Left lung (tissue), 10 donors: ENCODE measurements around the gene RBBP5. TPM values are rescaled to one million over a fixed set of nuclear protein-coding genes. Genes with fewer than 3 reads are reported as not detected.
"Not testable (repeated sequence)": the region's sequence is repeated elsewhere in the genome, so short reads cannot be mapped to it uniquely, and the experiment has no call there.

Source experiments
- ATAC-seq: fragments of 200-7000 bp; cut with Tn5 transposase; one replicate; pipeline ENCODE4 v1.9.1; 2020; ENCODE audit warnings: moderate library complexity
- DNase-seq, 4 donors: peaks; one replicate each; pipeline ENCODE4 v3.0.0-alpha.2; 2013 to 2020
- H3K27ac ChIP-seq, 2 donors: fragments of 200-600 bp; sonication (generic) in 1 of 2; one replicate each; pipeline versions ENCODE4 v1.5.0 to v1.8.0; 2020 to 2021
- H3K27me3 ChIP-seq, 2 donors: fragments of 200-600 bp; sonication (generic) in 1 of 2; one replicate each; pipeline versions ENCODE4 v1.5.0 to v1.8.0; 2020 to 2021
- H3K36me3 ChIP-seq, 2 donors: fragments of 200-600 bp; sonication (generic) in 1 of 2; one replicate each; pipeline versions ENCODE4 v1.5.0 to v1.8.0; 2020 to 2021
- H3K4me1 ChIP-seq, 2 donors: fragments of 200-600 bp; one replicate each; pipeline ENCODE4 v1.8.0; 2021
- H3K4me3 ChIP-seq, 2 donors: fragments of 200-600 bp; sonication (generic) in 1 of 2; one replicate each; pipeline versions ENCODE4 v1.5.0 to v1.8.0; 2020 to 2021; ENCODE audit warnings: mild to moderate bottlenecking in 1 of 2
- H3K9me3 ChIP-seq, 2 donors: fragments of 200-600 bp; sonication (generic) in 1 of 2; one replicate each; pipeline versions ENCODE4 v1.5.0 to v1.8.0; 2020 to 2021
- intact Hi-C, 2 donors: fragments of 100-400 bp; cut with DNase I; formaldehyde crosslinking; loops; one replicate each; pipeline versions ENCODE4 v1.11.2 to v1.14.2; 2022
- polyA plus RNA-seq, 6 donors: library from polyadenylated mRNA; unstranded; fragments of 120-200 nt; gene quantifications; one replicate each; pipeline ENCODE4 v1.2.1, GENCODE V29; 2013; ENCODE audit not compliant: insufficient read length in 6 of 6
- total RNA-seq, 2 donors: library from RNA; stranded (reverse); fragmentation: NEBNext Ultra II Directional; extraction: Animal tissue kit (Norgen Biotek cat#: 25700); gene quantifications; one replicate each; pipeline ENCODE4 v1.2.1, GENCODE V29; 2021
- TF ChIP-seq, protein P1 (sequence below), 2 donors: fragments of 200-600 bp; sonication (generic) in 1 of 2; IDR thresholded peaks; one replicate each; pipeline versions ENCODE4 v1.5.0 to v1.8.0; 2021; ENCODE audit warnings: antibody characterized with exemption in 2 of 2
- donor health status: DM: no; HTN: yes; CAD: no.
- donor health status: DM: no; HTN: no; CAD: no.

Gene RBBP5
- total and polyA plus RNA-seq, 8 donors, result 14.9 to 21.3 (median 20.2) TPM

DNA sequence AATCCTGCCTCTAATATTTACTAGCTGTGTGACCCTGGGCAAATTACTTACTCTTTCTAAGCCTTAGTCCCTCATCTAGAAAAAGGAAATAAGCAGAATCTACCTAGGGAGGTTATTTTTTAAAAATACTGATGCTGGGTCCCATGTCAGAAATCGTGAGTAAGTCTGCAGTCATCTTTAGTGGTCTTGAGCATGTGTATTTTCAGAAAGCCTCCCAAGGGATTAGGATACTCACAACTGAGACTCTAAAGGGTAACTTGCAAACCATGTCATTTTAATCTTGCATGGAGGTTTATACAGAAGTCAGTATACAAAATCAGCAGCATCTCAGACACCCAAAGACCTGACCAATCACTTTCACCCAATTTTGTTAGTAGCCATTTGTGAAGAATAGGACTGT is 46.5 kb upstream of the RBBP5 start:
- no peaks in the 10 kb centered on the region for H3K4me1 ChIP-seq
- no peak overlapping the region for H3K4me3 ChIP-seq
- intact Hi-C loops, result no loop called here
- no peak overlapping the region for H3K27ac ChIP-seq
- DNase-seq (no peak), ATAC-seq (no peak)
- peaks cover 0 to 66% of the 10 kb centered on the region in 2 donors for H3K36me3 ChIP-seq
- H3K9me3 ChIP-seq, result no peaks in the 10 kb centered on the region
- no peaks in the 10 kb centered on the region for H3K27me3 ChIP-seq
- TF ChIP-seq, protein P1, sequence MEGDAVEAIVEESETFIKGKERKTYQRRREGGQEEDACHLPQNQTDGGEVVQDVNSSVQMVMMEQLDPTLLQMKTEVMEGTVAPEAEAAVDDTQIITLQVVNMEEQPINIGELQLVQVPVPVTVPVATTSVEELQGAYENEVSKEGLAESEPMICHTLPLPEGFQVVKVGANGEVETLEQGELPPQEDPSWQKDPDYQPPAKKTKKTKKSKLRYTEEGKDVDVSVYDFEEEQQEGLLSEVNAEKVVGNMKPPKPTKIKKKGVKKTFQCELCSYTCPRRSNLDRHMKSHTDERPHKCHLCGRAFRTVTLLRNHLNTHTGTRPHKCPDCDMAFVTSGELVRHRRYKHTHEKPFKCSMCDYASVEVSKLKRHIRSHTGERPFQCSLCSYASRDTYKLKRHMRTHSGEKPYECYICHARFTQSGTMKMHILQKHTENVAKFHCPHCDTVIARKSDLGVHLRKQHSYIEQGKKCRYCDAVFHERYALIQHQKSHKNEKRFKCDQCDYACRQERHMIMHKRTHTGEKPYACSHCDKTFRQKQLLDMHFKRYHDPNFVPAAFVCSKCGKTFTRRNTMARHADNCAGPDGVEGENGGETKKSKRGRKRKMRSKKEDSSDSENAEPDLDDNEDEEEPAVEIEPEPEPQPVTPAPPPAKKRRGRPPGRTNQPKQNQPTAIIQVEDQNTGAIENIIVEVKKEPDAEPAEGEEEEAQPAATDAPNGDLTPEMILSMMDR (IDR thresholded peaks at IDR 0.05), result no peak

DNA sequence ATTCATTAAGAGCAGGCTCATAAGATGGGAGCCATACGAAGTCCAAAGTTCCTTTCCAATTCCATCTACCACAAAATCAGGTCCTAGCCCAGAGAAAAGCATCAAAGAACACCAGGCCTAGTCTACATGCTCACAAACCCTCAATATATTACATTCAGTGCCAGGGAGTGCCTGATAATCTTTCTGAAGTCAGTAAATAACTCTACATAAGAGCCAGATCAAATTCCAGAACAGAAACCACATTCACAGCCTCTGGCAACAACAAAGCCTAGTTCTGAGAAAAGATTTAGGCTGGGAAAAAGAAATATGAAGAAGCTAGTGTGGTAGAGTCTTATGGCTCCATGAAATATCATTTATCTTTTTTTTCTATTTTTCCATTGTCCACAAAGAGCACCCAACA is 40.5 kb upstream of the RBBP5 start:
- Histone ChIP-seq H3K4me3 (no peak overlapping the region), H3K36me3 (peaks cover 0 to 98% of the 10 kb centered on the region in 2 donors)
- TF ChIP-seq, protein P1 (IDR thresholded peaks at IDR 0.05), result no peak

DNA sequence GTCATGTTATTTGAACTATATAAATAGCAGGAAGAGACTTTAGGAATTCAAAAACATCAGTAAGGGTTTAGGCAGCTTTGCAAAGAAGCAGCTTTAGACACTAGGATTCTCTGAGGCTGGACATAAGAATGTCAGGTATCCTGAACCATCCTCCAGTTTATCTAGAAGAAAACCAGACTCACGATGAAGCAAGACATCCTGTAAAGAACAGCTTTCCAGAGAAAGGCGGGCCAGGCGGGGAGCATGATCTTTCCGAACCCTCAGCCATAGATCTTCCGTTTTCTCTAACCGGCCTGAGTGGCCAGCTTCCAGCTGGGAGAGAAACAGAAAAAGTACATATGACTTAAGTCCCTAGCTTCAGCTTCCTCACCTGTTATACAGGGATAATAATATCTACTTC is 39.3 kb upstream of the RBBP5 start:
- DNase-seq, result no peak
- Histone ChIP-seq H3K4me1 (no peaks in the 10 kb centered on the region), H3K9me3 (peaks cover 0 to 9% of the 10 kb centered on the region in 2 donors), H3K36me3 (peaks cover 0 to 100% of the 10 kb centered on the region in 2 donors), H3K27ac (no peak overlapping the region), H3K27me3 (no peaks in the 10 kb centered on the region), H3K4me3 (no peak overlapping the region)
- no peak for ATAC-seq
- TF ChIP-seq, protein P1 (IDR thresholded peaks at IDR 0.05), result no peak
- intact Hi-C loops, result no loop called here

More for the DNA sequence above, 40.5 kb upstream of the RBBP5 start:
- Histone ChIP-seq H3K9me3 (no peaks in the 10 kb centered on the region), H3K27me3 (no peaks in the 10 kb centered on the region), H3K27ac (no peak overlapping the region), H3K4me1 (no peaks in the 10 kb centered on the region)
- intact Hi-C loops, result no loop called here
- ATAC-seq, result no peak
- no peak for DNase-seq

DNA sequence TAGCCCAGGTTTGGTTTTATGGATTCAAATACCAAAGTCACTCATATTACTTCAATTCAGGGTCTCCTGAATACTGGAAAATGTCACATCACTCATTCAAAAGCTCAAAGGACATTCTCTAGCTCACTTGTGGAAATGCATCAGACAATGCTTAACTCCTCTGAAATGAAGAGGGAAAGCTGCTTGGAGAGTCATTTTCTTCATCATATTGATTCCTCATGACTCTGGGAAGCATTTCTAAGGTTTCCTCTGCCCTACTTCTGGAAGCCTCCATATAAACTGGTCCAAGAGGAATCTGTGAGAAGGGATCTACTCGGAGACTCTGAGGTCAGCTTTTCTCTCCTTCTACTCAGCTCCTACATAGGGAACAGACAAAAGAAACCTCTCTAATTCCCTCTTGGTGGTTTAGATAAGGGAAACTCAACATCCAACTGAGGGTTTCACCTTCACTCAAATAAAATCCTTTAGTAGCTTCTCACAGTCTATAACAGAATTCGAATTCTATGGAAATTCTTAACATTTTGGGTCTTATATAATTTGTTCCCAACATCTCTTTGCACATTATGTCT is 36.4 kb upstream of the RBBP5 start:
- intact Hi-C loops, result no loop called here

DNA sequence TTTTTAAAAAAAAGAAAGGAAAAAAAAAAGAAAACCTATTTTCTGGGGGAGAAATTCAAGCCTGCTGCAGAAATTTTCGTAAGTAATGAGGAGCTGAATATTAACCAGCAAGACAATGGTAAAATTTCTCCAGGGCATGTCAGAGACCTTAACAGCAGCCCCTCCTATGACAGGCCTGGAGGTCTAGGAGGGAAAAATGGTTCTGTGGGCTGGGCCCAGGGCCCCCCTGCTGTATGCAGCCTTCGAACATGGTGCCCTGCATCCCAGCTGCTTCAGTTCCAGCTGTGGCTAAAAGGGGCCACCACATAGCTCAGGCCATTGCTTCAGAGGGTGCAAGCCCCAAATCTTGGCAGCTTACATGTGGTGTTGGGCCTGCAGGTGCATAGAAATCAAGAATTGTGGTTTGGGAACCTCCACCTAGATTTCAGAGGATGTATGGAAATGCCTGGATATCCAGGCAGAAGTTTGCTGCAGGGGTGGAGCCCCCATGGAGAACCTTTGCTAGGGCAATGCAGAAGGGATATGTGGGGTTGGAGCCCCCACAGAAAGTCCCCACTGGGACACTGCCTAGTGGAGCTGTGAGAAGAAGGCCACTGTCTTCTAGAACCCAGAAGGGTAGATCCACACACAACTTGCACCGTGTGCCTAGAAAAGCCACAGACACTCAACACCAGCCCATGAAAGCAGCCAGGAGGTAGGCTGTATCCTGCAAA is 34.0 kb upstream of the RBBP5 start:
- H3K27ac ChIP-seq, H3K4me1 ChIP-seq, DNase-seq, ATAC-seq, intact Hi-C loops, H3K27me3 ChIP-seq, H3K4me3 ChIP-seq: not testable (repeated sequence)
- Histone ChIP-seq H3K36me3 (peaks cover 0 to 92% of the 10 kb centered on the region in 2 donors), H3K9me3 (peaks cover 0 to 14% of the 10 kb centered on the region in 2 donors)

More for the DNA sequence above, 36.4 kb upstream of the RBBP5 start:
- TF ChIP-seq, protein P1 (IDR thresholded peaks at IDR 0.05), result no peak
- Histone ChIP-seq H3K9me3 (peaks cover 0 to 14% of the 10 kb centered on the region in 2 donors), H3K4me3 (no peak overlapping the region), H3K27ac (no peak overlapping the region), H3K36me3 (peaks cover 0 to 100% of the 10 kb centered on the region in 2 donors), H3K4me1 (no peaks in the 10 kb centered on the region), H3K27me3 (no peaks in the 10 kb centered on the region)
- DNase-seq (no peak), ATAC-seq (no peak)
